CD4-positive, alpha-beta T cell treated with Interleukin-12 subunit alpha and Interleukin-12 subunit beta, for 1 hour (primary cell): ENCODE data around the gene TTC7B.

Source experiments
- DNase-seq: peaks from one replicate; pipeline ENCODE4 v3.0.0-alpha.2; 2020

TTC7B gene

GRCh38 chr14:90666571-90666970 lies 149.7 kb downstream of the TTC7B start:
- no peak for DNase-seq

GRCh38 chr14:90665321-90666000 lies 150.8 kb downstream of the TTC7B start:
- DNase-seq: no peak

GRCh38 chr14:90664911-90665310 lies 151.3 kb downstream of the TTC7B start:
- DNase-seq: no peak

- DNase-seq: no peak
These were observed 152.6 kb downstream of the TTC7B start for GRCh38 chr14:90663680-90664079.

- DNase-seq: no peak
These were observed 153.1 kb downstream of the TTC7B start for GRCh38 chr14:90663140-90663539.

GRCh38 chr14:90661866-90662265 lies 154.4 kb downstream of the TTC7B start:
- no peak for DNase-seq

GRCh38 chr14:90660865-90661570 lies 155.2 kb downstream of the TTC7B start:
- DNase-seq: no peak

GRCh38 chr14:90659156-90659555 lies 157.1 kb downstream of the TTC7B start:
- no peak for DNase-seq

GRCh38 chr14:90658541-90658967 lies 157.7 kb downstream of the TTC7B start:
- no peak for DNase-seq

GRCh38 chr14:90656973-90657372 lies 159.3 kb downstream of the TTC7B start:
- no peak for DNase-seq

GRCh38 chr14:90655829-90656228 lies 160.4 kb downstream of the TTC7B start:
- DNase-seq: no peak

- DNase-seq: no peak
These were observed 161.4 kb downstream of the TTC7B start for GRCh38 chr14:90654831-90655276.

GRCh38 chr14:90652626-90653025 lies 163.6 kb downstream of the TTC7B start:
- no peak for DNase-seq

- no peak for DNase-seq
These were observed 164.2 kb downstream of the TTC7B start for GRCh38 chr14:90651976-90652560.

- no peak for DNase-seq
These were observed 164.9 kb downstream of the TTC7B start for GRCh38 chr14:90651271-90651804.

- DNase-seq: no peak
These were observed 166.6 kb downstream of the TTC7B start for GRCh38 chr14:90649557-90650135.

GRCh38 chr14:90649083-90649482 lies 167.1 kb downstream of the TTC7B start:
- no peak for DNase-seq

- DNase-seq: no peak
These were observed 167.8 kb downstream of the TTC7B start for GRCh38 chr14:90648421-90648820.

- no peak for DNase-seq
These were observed 168.7 kb downstream of the TTC7B start for GRCh38 chr14:90647473-90648005.

GRCh38 chr14:90645842-90646443 lies 170.3 kb downstream of the TTC7B start:
- no peak for DNase-seq

GRCh38 chr14:90644882-90645281 lies 171.3 kb downstream of the TTC7B start:
- DNase-seq: no peak

- no peak for DNase-seq
These were observed 172.1 kb downstream of the TTC7B start for GRCh38 chr14:90643982-90644670.
